OCI-M2 (cell line): ENCODE results near the gene HAUS8.

Source experiments
- DNase-seq: peaks from one replicate; lab custom pipeline; 2025; ENCODE audit not compliant: unreplicated experiment; lab: John Stamatoyannopoulos, UW

HAUS8 gene

GRCh38 chr19:17076543-17076991 is 1.3 kb upstream of the HAUS8 start:
- no peak for DNase-seq

- peak; percentile 56 for DNase-seq
Measured at GRCh38 chr19:17075864-17076542, 751 bp upstream of the HAUS8 start.

GRCh38 chr19:17074634-17075034 is 618 bp downstream of the HAUS8 start:
- DNase-seq, result no peak

GRCh38 chr19:17073869-17074633 is 1.2 kb downstream of the HAUS8 start:
- DNase-seq, result no peak

GRCh38 chr19:17070912-17071311 is 4.3 kb downstream of the HAUS8 start:
- DNase-seq, result no peak

GRCh38 chr19:17070421-17070820 is 4.8 kb downstream of the HAUS8 start:
- no peak for DNase-seq

- no peak for DNase-seq
Measured at GRCh38 chr19:17069193-17069592, 6.1 kb downstream of the HAUS8 start.

GRCh38 chr19:17063428-17063827 is 11.8 kb downstream of the HAUS8 start:
- DNase-seq, result no peak

GRCh38 chr19:17061691-17062090 is 13.6 kb downstream of the HAUS8 start:
- no peak for DNase-seq

- DNase-seq, result no peak
Measured at GRCh38 chr19:17061205-17061604, 14.0 kb downstream of the HAUS8 start.

GRCh38 chr19:17060802-17061201 is 14.4 kb downstream of the HAUS8 start:
- no peak for DNase-seq

- peak; percentile 33 for DNase-seq
Measured at GRCh38 chr19:17058236-17058635, 17.0 kb downstream of the HAUS8 start.

GRCh38 chr19:17055636-17056035 is 19.6 kb downstream of the HAUS8 start:
- no peak for DNase-seq

- no peak for DNase-seq
Measured at GRCh38 chr19:17054746-17055145, 20.5 kb downstream of the HAUS8 start.

GRCh38 chr19:17052439-17052838 is 22.8 kb downstream of the HAUS8 start:
- DNase-seq, result peak; percentile 44

GRCh38 chr19:17049711-17050280 is 25.5 kb downstream of the HAUS8 start:
- no peak for DNase-seq

GRCh38 chr19:17048885-17049453 is 26.3 kb downstream of the HAUS8 start:
- no peak for DNase-seq

- no peak for DNase-seq
Measured at GRCh38 chr19:17045907-17046502, 29.2 kb downstream of the HAUS8 start.

GRCh38 chr19:17043744-17044143 is 31.5 kb downstream of the HAUS8 start:
- no peak for DNase-seq

- DNase-seq, result no peak
Measured at GRCh38 chr19:17041976-17042375, 33.3 kb downstream of the HAUS8 start.

- DNase-seq, result no peak
Measured at GRCh38 chr19:17037966-17038500, 37.2 kb downstream of the HAUS8 start.
